Stimulated activated CD4-positive, alpha-beta T cell treated with anti-CD3 and anti-CD28 coated beads, Interleukin-2, amount 100 ng/mL, for 4 hours (primary cell): ENCODE results near the gene TMEM156.
"Not testable (repeated sequence)": the region's sequence is repeated elsewhere in the genome, so short reads cannot be mapped to it uniquely, and the experiment has no call there.

Experiments used
- DNase-seq: peaks from one replicate; pipeline ENCODE4 v3.0.0-alpha.2; 2020; ENCODE audit warnings: low read depth

TMEM156 gene

GRCh38 chr4:38957261-38957815, 74.9 kb downstream of the TMEM156 start:
- DNase-seq = no peak

- no peak for DNase-seq
These were observed 76.3 kb downstream of the TMEM156 start for GRCh38 chr4:38955957-38956356.

- DNase-seq = no peak
These were observed 77.5 kb downstream of the TMEM156 start for GRCh38 chr4:38954727-38955126.

GRCh38 chr4:38952017-38952416, 80.2 kb downstream of the TMEM156 start:
- no peak for DNase-seq

GRCh38 chr4:38951598-38951997, 80.6 kb downstream of the TMEM156 start:
- DNase-seq = no peak

GRCh38 chr4:38950734-38951133, 81.5 kb downstream of the TMEM156 start:
- no peak for DNase-seq

GRCh38 chr4:38950159-38950558, 82.0 kb downstream of the TMEM156 start:
- DNase-seq = no peak

GRCh38 chr4:38949411-38950051, 82.7 kb downstream of the TMEM156 start:
- no peak for DNase-seq

- no peak for DNase-seq
These were observed 83.7 kb downstream of the TMEM156 start for GRCh38 chr4:38948551-38948950.

GRCh38 chr4:38946919-38947318, 85.3 kb downstream of the TMEM156 start:
- no peak for DNase-seq

GRCh38 chr4:38944440-38944839, 87.8 kb downstream of the TMEM156 start:
- DNase-seq = no peak

GRCh38 chr4:38943343-38943742, 88.9 kb downstream of the TMEM156 start:
- no peak for DNase-seq

- not testable (repeated sequence) for DNase-seq
These were observed 90.3 kb downstream of the TMEM156 start for GRCh38 chr4:38941906-38942305.

- no peak for DNase-seq
These were observed 91.7 kb downstream of the TMEM156 start for GRCh38 chr4:38940476-38940875.

GRCh38 chr4:38939165-38939564, 93.0 kb downstream of the TMEM156 start:
- no peak for DNase-seq

- DNase-seq = no peak
These were observed 96.7 kb downstream of the TMEM156 start for GRCh38 chr4:38935391-38936073.

GRCh38 chr4:38931125-38931524, 101.1 kb downstream of the TMEM156 start:
- DNase-seq = no peak

- DNase-seq = no peak
These were observed 101.5 kb downstream of the TMEM156 start for GRCh38 chr4:38930707-38931106.

- DNase-seq = no peak
These were observed 102.0 kb downstream of the TMEM156 start for GRCh38 chr4:38930204-38930603.

GRCh38 chr4:38928974-38929373, 103.2 kb downstream of the TMEM156 start:
- no peak for DNase-seq

GRCh38 chr4:38928568-38928967, 103.6 kb downstream of the TMEM156 start:
- DNase-seq = no peak

GRCh38 chr4:38926896-38927295, 105.3 kb downstream of the TMEM156 start:
- no peak for DNase-seq
